Measurements from ENCODE around the gene SMIM38. TPM values are rescaled to one million over a fixed set of nuclear protein-coding genes. Genes with fewer than 3 reads are reported as not detected.

Gene SMIM38
- total and polyA plus RNA-seq, 4 experiments from 2014 or later = 0.50 to 0.70 TPM; not detected in 2

GRCh38 chr11:69194956-69195355, 39.2 kb downstream of the SMIM38 start:
- POLR2A ChIA-PET (ENCODE audit: partially characterized antibody) = no interaction called here
- intact Hi-C loops (cut with micrococcal nuclease) = no loop called here
- Mint-ChIP-seq H3K4me1 (peaks cover 0 to 4% (median under 1%) of the 10 kb centered on the region in 4 donors), H3K27me3 (peaks cover 4 to 7% of the 10 kb centered on the region in 2 donors), H3K9me3 (peaks cover 0 to 11% (median 3%) of the 10 kb centered on the region in 8 donors), H3K27ac (no peak overlapping the region), H3K36me3 (no peaks in the 10 kb centered on the region), H3K4me3 (no peak overlapping the region)
- Histone ChIP-seq H3K27ac (ENCODE audit: low read depth, low read length) (no peak overlapping the region), H3K36me3 (ENCODE audit: insufficient read depth, low read length) (no peaks in the 10 kb centered on the region), H3K4me3 (ENCODE audit: low read length in 2 of 2) (no peak overlapping the region), H3K4me1 (ENCODE audit: insufficient read depth, low read length) (no peaks in the 10 kb centered on the region), H3K9me3 (ENCODE audit: control insufficient read depth in 1 of 2, low read length in 2 of 2) (no peaks in the 10 kb centered on the region), H3K27me3 (ENCODE audit: insufficient read depth, low read length) (no peaks in the 10 kb centered on the region)
- CTCF ChIA-PET (ENCODE audit: partially characterized antibody) = no interaction called here
- no peak for DNase-seq

GRCh38 chr11:69195824-69196782, 40.4 kb downstream of the SMIM38 start:
- Mint-ChIP-seq H3K4me3 (no peak overlapping the region), H3K4me1 (peaks cover 0 to 4% (median under 1%) of the 10 kb centered on the region in 4 donors), H3K27me3 (peaks cover 4 to 7% of the 10 kb centered on the region in 2 donors), H3K36me3 (no peaks in the 10 kb centered on the region), H3K9me3 (peaks cover 0 to 11% (median 3%) of the 10 kb centered on the region in 8 donors), H3K27ac (no peak overlapping the region)
- Histone ChIP-seq H3K4me1 (ENCODE audit: insufficient read depth, low read length) (no peaks in the 10 kb centered on the region), H3K27ac (ENCODE audit: low read depth, low read length) (no peak overlapping the region), H3K36me3 (ENCODE audit: insufficient read depth, low read length) (no peaks in the 10 kb centered on the region), H3K9me3 (ENCODE audit: control insufficient read depth in 1 of 2, low read length in 2 of 2) (no peaks in the 10 kb centered on the region), H3K4me3 (ENCODE audit: low read length in 2 of 2) (no peak overlapping the region), H3K27me3 (ENCODE audit: insufficient read depth, low read length) (no peaks in the 10 kb centered on the region)
- ChIA-PET POLR2A (ENCODE audit: partially characterized antibody) (no interaction called here), CTCF (ENCODE audit: partially characterized antibody) (no interaction called here)
- DNase-seq = no peak
- intact Hi-C loops (cut with micrococcal nuclease) = no loop called here

- Histone ChIP-seq H3K4me3 (ENCODE audit: low read length in 2 of 2) (no peak overlapping the region), H3K4me1 (ENCODE audit: insufficient read depth, low read length) (no peaks in the 10 kb centered on the region), H3K9me3 (ENCODE audit: control insufficient read depth in 1 of 2, low read length in 2 of 2) (no peaks in the 10 kb centered on the region), H3K36me3 (ENCODE audit: insufficient read depth, low read length) (no peaks in the 10 kb centered on the region), H3K27ac (ENCODE audit: low read depth, low read length) (no peak overlapping the region), H3K27me3 (ENCODE audit: insufficient read depth, low read length) (no peaks in the 10 kb centered on the region)
- ChIA-PET POLR2A (ENCODE audit: partially characterized antibody) (no interaction called here), CTCF (ENCODE audit: partially characterized antibody) (interaction anchor here (1.1 kb wide), 1 partner anchor 96 kb away, joined by 3 read pairs; no protein-coding TSS in a partner anchor)
- H3K4me3 Mint-ChIP-seq = no peak overlapping the region
- peaks cover 0 to 11% (median 3%) of the 10 kb centered on the region in 8 donors for H3K9me3 Mint-ChIP-seq
- intact Hi-C loops (cut with micrococcal nuclease) = no loop called here
- peaks cover 0 to 4% (median under 1%) of the 10 kb centered on the region in 4 donors for H3K4me1 Mint-ChIP-seq
- DNase-seq = no peak
- H3K36me3 Mint-ChIP-seq = no peaks in the 10 kb centered on the region
- H3K27ac Mint-ChIP-seq = no peak overlapping the region
- peaks cover 4 to 5% of the 10 kb centered on the region in 2 donors for H3K27me3 Mint-ChIP-seq
Measured at GRCh38 chr11:69196783-69197169, 41.0 kb downstream of the SMIM38 start.

GRCh38 chr11:69198891-69199582, 43.3 kb downstream of the SMIM38 start:
- no peak overlapping the region for H3K4me3 Mint-ChIP-seq
- ChIA-PET CTCF (ENCODE audit: partially characterized antibody) (no interaction called here), POLR2A (ENCODE audit: partially characterized antibody) (no interaction called here)
- Histone ChIP-seq H3K27me3 (ENCODE audit: insufficient read depth, low read length) (no peaks in the 10 kb centered on the region), H3K4me3 (ENCODE audit: low read length in 2 of 2) (no peak overlapping the region), H3K36me3 (ENCODE audit: insufficient read depth, low read length) (no peaks in the 10 kb centered on the region), H3K4me1 (ENCODE audit: insufficient read depth, low read length) (no peaks in the 10 kb centered on the region), H3K27ac (ENCODE audit: low read depth, low read length) (no peak overlapping the region), H3K9me3 (ENCODE audit: control insufficient read depth in 1 of 2, low read length in 2 of 2) (no peaks in the 10 kb centered on the region)
- intact Hi-C loops (cut with micrococcal nuclease) = no loop called here
- no peak for DNase-seq
- H3K27me3 Mint-ChIP-seq = peaks cover 0 to 2% of the 10 kb centered on the region in 2 donors
- H3K27ac Mint-ChIP-seq = no peak overlapping the region
- peaks cover 0 to 11% (median 3%) of the 10 kb centered on the region in 8 donors for H3K9me3 Mint-ChIP-seq
- H3K4me1 Mint-ChIP-seq = no peaks in the 10 kb centered on the region
- H3K36me3 Mint-ChIP-seq = no peaks in the 10 kb centered on the region

GRCh38 chr11:69199583-69200315, 44.0 kb downstream of the SMIM38 start:
- no peaks in the 10 kb centered on the region for H3K36me3 Mint-ChIP-seq
- peaks cover 0 to 6% (median 0%) of the 10 kb centered on the region in 8 donors for H3K9me3 Mint-ChIP-seq
- no peaks in the 10 kb centered on the region for H3K4me1 ChIP-seq (ENCODE audit: insufficient read depth, low read length)
- H3K4me3 Mint-ChIP-seq = no peak overlapping the region
- H3K9me3 ChIP-seq (ENCODE audit: control insufficient read depth in 1 of 2, low read length in 2 of 2) = no peaks in the 10 kb centered on the region
- no peak overlapping the region for H3K4me3 ChIP-seq (ENCODE audit: low read length in 2 of 2)
- no peaks in the 10 kb centered on the region for H3K4me1 Mint-ChIP-seq
- no peak for DNase-seq
- H3K36me3 ChIP-seq (ENCODE audit: insufficient read depth, low read length) = no peaks in the 10 kb centered on the region
- no peak overlapping the region for H3K27ac ChIP-seq (ENCODE audit: low read depth, low read length)
- H3K27me3 ChIP-seq (ENCODE audit: insufficient read depth, low read length) = no peaks in the 10 kb centered on the region
- intact Hi-C loops (cut with micrococcal nuclease) = no loop called here
- H3K27me3 Mint-ChIP-seq = no peaks in the 10 kb centered on the region
- ChIA-PET CTCF (ENCODE audit: partially characterized antibody) (no interaction called here), POLR2A (ENCODE audit: partially characterized antibody) (no interaction called here)
- H3K27ac Mint-ChIP-seq = no peak overlapping the region

- H3K4me3 Mint-ChIP-seq = no peak overlapping the region
- Histone ChIP-seq H3K27ac (ENCODE audit: low read depth, low read length) (no peak overlapping the region), H3K27me3 (ENCODE audit: insufficient read depth, low read length) (no peaks in the 10 kb centered on the region), H3K9me3 (ENCODE audit: control insufficient read depth in 1 of 2, low read length in 2 of 2) (no peaks in the 10 kb centered on the region), H3K4me1 (ENCODE audit: insufficient read depth, low read length) (no peaks in the 10 kb centered on the region), H3K36me3 (ENCODE audit: insufficient read depth, low read length) (no peaks in the 10 kb centered on the region), H3K4me3 (ENCODE audit: low read length in 2 of 2) (no peak overlapping the region)
- no peak for DNase-seq
- no peaks in the 10 kb centered on the region for H3K36me3 Mint-ChIP-seq
- intact Hi-C loops (cut with micrococcal nuclease) = no loop called here
- no peaks in the 10 kb centered on the region for H3K27me3 Mint-ChIP-seq
- ChIA-PET CTCF (ENCODE audit: partially characterized antibody) (no interaction called here), POLR2A (ENCODE audit: partially characterized antibody) (no interaction called here)
- H3K4me1 Mint-ChIP-seq = no peaks in the 10 kb centered on the region
- H3K9me3 Mint-ChIP-seq = peaks cover 0 to 3% (median 0%) of the 10 kb centered on the region in 8 donors
- H3K27ac Mint-ChIP-seq = no peak overlapping the region
Measured at GRCh38 chr11:69200331-69201065, 44.8 kb downstream of the SMIM38 start.
